Measurements from ENCODE around the gene GALNT2.
A peak's percentile ranks its signal among the peaks of the same experiment; 100 is the strongest.

GALNT2 gene

GRCh38 chr1:230103306-230104173 lies 36.5 kb downstream of the GALNT2 start:
- TF ChIP-seq EZH2 (IDR thresholded peaks at IDR 0.05) (no peak), POLR2AphosphoS5 (IDR thresholded peaks at IDR 0.05; ENCODE audit: borderline replicate concordance, low read depth, low read length) (no peak), FOXP2 (optimal IDR thresholded peaks at IDR 0.05; ENCODE audit: control extremely low read depth, extremely low read length, insufficient read depth) (no peak)
- no peak overlapping the region for H3K4me3 ChIP-seq
- no peaks in the 10 kb centered on the region for H3K36me3 ChIP-seq (ENCODE audit: insufficient read depth, low read length)
- H3K9ac ChIP-seq (ENCODE audit: insufficient read length): no peak overlapping the region
- H3K27ac ChIP-seq: no peak overlapping the region
- no peak for DNase-seq (ENCODE audit: low read depth, low spot score)
- H3K9me3 ChIP-seq (ENCODE audit: low read depth, low read length): no peaks in the 10 kb centered on the region

GRCh38 chr1:230104395-230105244 lies 37.6 kb downstream of the GALNT2 start:
- Histone ChIP-seq H3K9ac (ENCODE audit: insufficient read length) (no peak overlapping the region), H3K9me3 (ENCODE audit: low read depth, low read length) (no peaks in the 10 kb centered on the region), H3K4me3 (0 out of 2 replicates have a peak overlapping the region, but pooled peaks have one; percentile 12), H3K27ac (no peak overlapping the region), H3K36me3 (ENCODE audit: insufficient read depth, low read length) (no peaks in the 10 kb centered on the region)
- no peak for TF ChIP-seq POLR2AphosphoS5 (IDR thresholded peaks at IDR 0.05; ENCODE audit: borderline replicate concordance, low read depth, low read length)
- no peak for TF ChIP-seq FOXP2 (optimal IDR thresholded peaks at IDR 0.05; ENCODE audit: control extremely low read depth, extremely low read length, insufficient read depth)
- TF ChIP-seq EZH2 (IDR thresholded peaks at IDR 0.05): no peak
- no peak for DNase-seq (ENCODE audit: low read depth, low spot score)

GRCh38 chr1:230105245-230105753 lies 38.3 kb downstream of the GALNT2 start:
- H3K4me3 ChIP-seq: no peak overlapping the region
- TF ChIP-seq EZH2 (IDR thresholded peaks at IDR 0.05) (no peak), FOXP2 (optimal IDR thresholded peaks at IDR 0.05; ENCODE audit: control extremely low read depth, extremely low read length, insufficient read depth) (no peak), POLR2AphosphoS5 (IDR thresholded peaks at IDR 0.05; ENCODE audit: borderline replicate concordance, low read depth, low read length) (no peak)
- no peaks in the 10 kb centered on the region for H3K9me3 ChIP-seq (ENCODE audit: low read depth, low read length)
- H3K27ac ChIP-seq: no peak overlapping the region
- no peak for DNase-seq (ENCODE audit: low read depth, low spot score)
- no peaks in the 10 kb centered on the region for H3K36me3 ChIP-seq (ENCODE audit: insufficient read depth, low read length)
- no peak overlapping the region for H3K9ac ChIP-seq (ENCODE audit: insufficient read length)

GRCh38 chr1:230105754-230106625 lies 39.0 kb downstream of the GALNT2 start:
- DNase-seq (ENCODE audit: low read depth, low spot score): no peak
- H3K9ac ChIP-seq (ENCODE audit: insufficient read length): no peak overlapping the region
- H3K27ac ChIP-seq: no peak overlapping the region
- no peaks in the 10 kb centered on the region for H3K9me3 ChIP-seq (ENCODE audit: low read depth, low read length)
- no peaks in the 10 kb centered on the region for H3K36me3 ChIP-seq (ENCODE audit: insufficient read depth, low read length)
- no peak overlapping the region for H3K4me3 ChIP-seq
- no peak for TF ChIP-seq FOXP2 (optimal IDR thresholded peaks at IDR 0.05; ENCODE audit: control extremely low read depth, extremely low read length, insufficient read depth)
- TF ChIP-seq EZH2 (IDR thresholded peaks at IDR 0.05): no peak
- TF ChIP-seq POLR2AphosphoS5 (IDR thresholded peaks at IDR 0.05; ENCODE audit: borderline replicate concordance, low read depth, low read length): no peak

- H3K27ac ChIP-seq: no peak overlapping the region
- H3K36me3 ChIP-seq (ENCODE audit: insufficient read depth, low read length): no peaks in the 10 kb centered on the region
- H3K4me3 ChIP-seq: no peak overlapping the region
- no peaks in the 10 kb centered on the region for H3K9me3 ChIP-seq (ENCODE audit: low read depth, low read length)
- TF ChIP-seq POLR2AphosphoS5 (IDR thresholded peaks at IDR 0.05; ENCODE audit: borderline replicate concordance, low read depth, low read length) (no peak), FOXP2 (optimal IDR thresholded peaks at IDR 0.05; ENCODE audit: control extremely low read depth, extremely low read length, insufficient read depth) (no peak), EZH2 (IDR thresholded peaks at IDR 0.05) (no peak)
- no peak overlapping the region for H3K9ac ChIP-seq (ENCODE audit: insufficient read length)
- DNase-seq (ENCODE audit: low read depth, low spot score): no peak
These were observed 40.9 kb downstream of the GALNT2 start for GRCh38 chr1:230107941-230108340.

GRCh38 chr1:230108580-230108979 lies 41.5 kb downstream of the GALNT2 start:
- H3K27ac ChIP-seq: no peak overlapping the region
- DNase-seq (ENCODE audit: low read depth, low spot score): no peak
- H3K9ac ChIP-seq (ENCODE audit: insufficient read length): no peak overlapping the region
- no peaks in the 10 kb centered on the region for H3K36me3 ChIP-seq (ENCODE audit: insufficient read depth, low read length)
- no peak overlapping the region for H3K4me3 ChIP-seq
- TF ChIP-seq EZH2 (IDR thresholded peaks at IDR 0.05): no peak
- no peak for TF ChIP-seq POLR2AphosphoS5 (IDR thresholded peaks at IDR 0.05; ENCODE audit: borderline replicate concordance, low read depth, low read length)
- no peak for TF ChIP-seq FOXP2 (optimal IDR thresholded peaks at IDR 0.05; ENCODE audit: control extremely low read depth, extremely low read length, insufficient read depth)
- H3K9me3 ChIP-seq (ENCODE audit: low read depth, low read length): no peaks in the 10 kb centered on the region

- TF ChIP-seq FOXP2 (optimal IDR thresholded peaks at IDR 0.05; ENCODE audit: control extremely low read depth, extremely low read length, insufficient read depth) (no peak), POLR2AphosphoS5 (IDR thresholded peaks at IDR 0.05; ENCODE audit: borderline replicate concordance, low read depth, low read length) (no peak), EZH2 (IDR thresholded peaks at IDR 0.05) (no peak)
- Histone ChIP-seq H3K9ac (ENCODE audit: insufficient read length) (no peak overlapping the region), H3K4me3 (no peak overlapping the region), H3K36me3 (ENCODE audit: insufficient read depth, low read length) (no peaks in the 10 kb centered on the region), H3K9me3 (ENCODE audit: low read depth, low read length) (no peaks in the 10 kb centered on the region), H3K27ac (no peak overlapping the region)
- DNase-seq (ENCODE audit: low read depth, low spot score): no peak
These were observed 42.0 kb downstream of the GALNT2 start for GRCh38 chr1:230109066-230109465.
